PC-9 (cell line): Measurements from ENCODE around the gene BCAR1. TPM values are rescaled to one million over a fixed set of nuclear protein-coding genes. Genes with fewer than 3 reads are reported as not detected.
"Not testable (repeated sequence)": the region's sequence is repeated elsewhere in the genome, so short reads cannot be mapped to it uniquely, and the experiment has no call there.

Experiments used
- BruUV-seq: library from RNA; stranded (reverse); fragments of 400-500 nt; replicated peaks from 2 replicates; lab custom pipeline; 2021; lab: Mats Ljungman, UMichigan
- CTCF ChIA-PET: fragments of 300-600 bp; sonication (Branson Sonifier 250); formaldehyde crosslinking; loops from one replicate; lab custom pipeline; 2022; ENCODE audit warnings: antibody characterized with exemption; lab: Charles Lee
- POLR2A ChIA-PET: fragments of 300-600 bp; sonication (Branson Sonifier 250); formaldehyde crosslinking; loops from one replicate; lab custom pipeline; 2022; ENCODE audit warnings: antibody characterized with exemption; ENCODE audit not compliant: unreplicated experiment; lab: Charles Lee
- DNase-seq, 2 experiments: peaks; one replicate each; pipeline versions ENCODE4 v3.0.0 to v3.0.0-alpha.2; 2015 to 2022; ENCODE audit warnings: mixed read lengths in 1 of 2
- H2AFZ ChIP-seq: fragments of 200-600 bp; sonication (generic); 2 replicates; pipeline ENCODE4 v1.8.1; 2017; ENCODE audit warnings: antibody characterized with exemption
- H3F3A ChIP-seq: fragments of 200-600 bp; sonication (generic); 2 replicates; pipeline ENCODE4 v1.8.1; 2017; ENCODE audit warnings: antibody characterized with exemption, mild to moderate bottlenecking, low read depth; ENCODE audit not compliant: insufficient read depth
- H3K27ac ChIP-seq: fragments of 200-600 bp; sonication (generic); 2 replicates; pipeline ENCODE4 v1.6.1; 2016; ENCODE audit warnings: mixed run types
- H3K27me3 ChIP-seq: fragments of 200-600 bp; sonication (generic); 2 replicates; pipeline ENCODE4 v1.6.1; 2016; ENCODE audit warnings: low read depth, mixed run types; ENCODE audit not compliant: insufficient read depth
- H3K36me3 ChIP-seq: fragments of 200-600 bp; sonication (generic); 2 replicates; pipeline ENCODE4 v1.6.1; 2016; ENCODE audit warnings: low read depth, mixed run types
- H3K4me1 ChIP-seq: fragments of 200-600 bp; sonication (generic); replicated peaks from 2 replicates; pipeline ENCODE4 v1.6.1; 2016; ENCODE audit warnings: mixed run types; ENCODE audit not compliant: insufficient read depth
- H3K4me2 ChIP-seq: fragments of 200-600 bp; sonication (generic); 2 replicates; pipeline ENCODE4 v1.6.1; 2017; ENCODE audit warnings: mixed run types
- H3K4me3 ChIP-seq: fragments of 200-600 bp; sonication (generic); 2 replicates; pipeline ENCODE4 v1.6.1; 2016; ENCODE audit warnings: mixed run types
- H3K79me2 ChIP-seq: fragments of 200-600 bp; sonication (generic); 2 replicates; pipeline ENCODE4 v1.6.1; 2017; ENCODE audit warnings: low read depth, mixed run types
- H3K9me2 ChIP-seq: fragments of 200-600 bp; sonication (generic); 2 replicates; pipeline ENCODE4 v1.8.1; 2017; ENCODE audit warnings: mild to moderate bottlenecking; ENCODE audit not compliant: insufficient read depth
- H3K9me3 ChIP-seq: fragments of 200-600 bp; sonication (generic); 2 replicates; pipeline ENCODE4 v1.8.1; 2016; ENCODE audit warnings: low read depth; ENCODE audit not compliant: insufficient read depth
- H4K20me1 ChIP-seq: fragments of 200-600 bp; sonication (generic); 2 replicates; pipeline ENCODE4 v1.8.1; 2017; ENCODE audit not compliant: insufficient read depth
- CTCF ChIP-seq: fragments of 200-600 bp; sonication (generic); conservative IDR thresholded peaks from 2 replicates; pipeline ENCODE4 v1.6.1; 2017; ENCODE audit warnings: mixed run types, antibody characterized with exemption, mild to moderate bottlenecking, moderate library complexity
- EZH2 ChIP-seq: fragments of 200-600 bp; sonication (generic); IDR thresholded peaks from 2 replicates; pipeline ENCODE4 v1.8.0; 2017; ENCODE audit warnings: antibody characterized with exemption, low read depth
- intact Hi-C: fragments of 100-400 bp; cut with micrococcal nuclease; formaldehyde crosslinking; loops from one replicate; pipeline ENCODE4 v1.10.0; 2022; ENCODE audit not compliant: unreplicated experiment
- total RNA-seq: library from RNA; stranded (reverse); gene quantifications from 2 replicates; pipeline ENCODE4 v1.2.3, GENCODE V29; 2021

BCAR1 gene
- total RNA-seq, 1 experiment from 2014 or later: 53.9 TPM

DNA sequence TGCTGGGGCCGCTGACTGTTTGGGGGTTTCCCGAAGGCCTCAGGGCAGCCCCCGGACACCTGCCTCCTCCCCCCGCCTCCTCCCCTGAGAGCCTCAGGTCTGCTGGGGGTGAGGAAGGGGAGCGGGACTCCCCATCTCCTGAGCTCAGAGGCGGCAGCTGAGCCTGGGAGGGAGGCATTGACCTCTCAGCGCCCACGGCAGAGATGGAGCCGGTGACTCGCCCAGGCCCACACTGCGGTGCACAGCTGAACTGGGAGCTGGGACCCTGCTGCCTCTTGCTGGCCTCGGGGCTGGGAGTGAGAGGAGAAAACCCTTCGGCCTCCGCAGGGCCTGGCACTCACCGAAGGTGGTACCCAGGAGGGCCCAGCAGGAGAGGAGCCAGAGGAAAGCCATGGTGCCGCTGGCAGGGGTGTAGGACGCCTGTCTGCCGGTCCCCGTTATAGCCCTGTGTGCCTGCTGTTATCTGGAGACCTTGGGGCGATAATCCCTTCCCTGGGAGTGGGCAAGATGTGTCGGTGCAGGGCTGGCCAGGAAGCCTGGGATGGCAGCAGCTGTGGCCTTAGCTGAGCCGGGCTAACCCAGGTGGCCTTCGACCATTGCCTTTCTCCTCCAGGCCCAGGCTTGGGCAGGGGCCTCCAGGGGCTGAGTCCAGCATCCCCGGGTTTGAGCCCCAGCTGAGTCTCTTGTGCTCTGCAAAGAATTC, 44.5 kb downstream of the BCAR1 start, which contains the start of gene CTRB2:
Gene CTRB2 (minus strand): TSS at position 413 of the 703 bp plus-strand sequence. CDS start 20 bp downstream, at position 393.
- ChIA-PET POLR2A (no interaction called here), CTCF (no interaction called here)
- Histone ChIP-seq H3K27me3 (no peaks in the 10 kb centered on the region), H3K36me3 (no peaks in the 10 kb centered on the region), H3K9me3 (no peaks in the 10 kb centered on the region), H3F3A (no peaks in the 10 kb centered on the region), H3K4me2 (no peak within 1 kb of the TSS), H4K20me1 (no peaks in the 10 kb centered on the region), H3K9me2 (no peaks in the 10 kb centered on the region), H3K4me1 (no peaks in the 10 kb centered on the region), H3K4me3 (no peak within 1 kb of the TSS), H3K27ac (no peak within 1 kb of the TSS), H2AFZ (no peak within 1 kb of the TSS), H3K79me2 (no peaks in the 10 kb centered on the region)
- intact Hi-C loops: loop anchor here (2.0 kb wide), 1 partner anchor 18 kb away; no protein-coding TSS in a partner anchor
- DNase-seq: no peak
- TF ChIP-seq CTCF (no peak), EZH2 (no peak)
- BruUV-seq: no TSS peak

- H3K9me2 ChIP-seq, H3K4me2 ChIP-seq, H3K27me3 ChIP-seq, H4K20me1 ChIP-seq, H3K9me3 ChIP-seq, POLR2A ChIA-PET, BruUV-seq, H3K36me3 ChIP-seq, H3F3A ChIP-seq, CTCF ChIA-PET, DNase-seq, H3K4me3 ChIP-seq, H2AFZ ChIP-seq, H3K4me1 ChIP-seq, H3K79me2 ChIP-seq, H3K27ac ChIP-seq: not testable (repeated sequence)
- intact Hi-C loops: loop anchor here (2.0 kb wide), 1 partner anchor 19 kb away; no protein-coding TSS in a partner anchor
These were observed 45.3 kb downstream of the BCAR1 start for GRCh38 chr16:75205961-75206748.

DNA sequence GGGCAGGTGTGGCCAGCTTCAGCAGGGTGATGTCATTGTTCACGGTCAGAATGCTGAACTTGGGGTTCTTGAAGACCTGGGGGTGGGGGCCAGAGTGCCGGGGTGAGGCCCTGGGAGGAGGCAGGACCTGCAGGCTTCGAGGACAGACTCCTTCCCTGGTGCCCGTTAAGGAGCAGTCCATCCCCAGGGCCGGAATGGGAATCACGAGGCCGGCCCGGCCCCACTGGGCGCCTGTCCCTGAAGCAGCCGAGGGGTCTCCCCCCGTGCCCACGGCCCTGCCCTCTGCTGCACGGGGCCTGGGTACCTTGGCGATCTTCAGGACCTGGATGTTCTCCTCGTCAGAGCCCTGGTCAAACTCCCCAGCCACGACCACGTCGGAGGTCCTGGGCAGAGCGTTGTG, 46.0 kb downstream of the BCAR1 start:
- POLR2A ChIA-PET: not testable (repeated sequence)

DNA sequence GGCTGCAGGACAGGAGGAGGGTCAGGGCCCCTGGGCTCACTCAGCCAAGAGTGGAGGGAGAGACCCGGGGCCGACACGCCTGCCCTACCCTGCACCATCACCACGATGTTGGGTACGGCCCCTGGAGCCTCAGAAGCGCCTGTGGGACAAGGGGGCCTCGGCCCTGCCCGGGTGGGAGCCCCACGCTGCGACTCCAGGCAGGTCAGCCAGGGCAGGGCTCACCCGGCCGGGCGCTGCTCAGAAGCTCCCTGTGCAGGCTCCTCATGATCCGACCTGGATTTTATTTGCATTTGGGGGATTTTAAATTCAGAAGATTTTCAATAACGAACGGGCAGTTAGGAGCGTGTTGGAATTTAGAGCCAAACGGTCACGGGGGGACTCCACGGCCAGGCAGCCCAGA, 46.5 kb downstream of the BCAR1 start:
- intact Hi-C loops, H3K9me3 ChIP-seq, POLR2A ChIA-PET, H3F3A ChIP-seq, H4K20me1 ChIP-seq, H3K9me2 ChIP-seq, H3K36me3 ChIP-seq, H3K27ac ChIP-seq, H3K4me2 ChIP-seq, BruUV-seq, CTCF ChIA-PET, H3K27me3 ChIP-seq, H3K4me3 ChIP-seq, DNase-seq, H3K79me2 ChIP-seq, H2AFZ ChIP-seq, H3K4me1 ChIP-seq: not testable (repeated sequence)

More for the DNA sequence above, 46.0 kb downstream of the BCAR1 start:
- H3K36me3 ChIP-seq, H3K9me2 ChIP-seq, CTCF ChIA-PET, H3K4me3 ChIP-seq, BruUV-seq, H3K79me2 ChIP-seq, DNase-seq, H3K9me3 ChIP-seq, H3F3A ChIP-seq, intact Hi-C loops, H3K27me3 ChIP-seq, H2AFZ ChIP-seq, H4K20me1 ChIP-seq, H3K4me2 ChIP-seq, H3K4me1 ChIP-seq, H3K27ac ChIP-seq: not testable (repeated sequence)
